Endothelial cell of umbilical vein (primary cell): ENCODE results near the gene CCSAP. TPM values are rescaled to one million over a fixed set of nuclear protein-coding genes. Genes with fewer than 3 reads are reported as not detected.

Source experiments
- BruUV-seq: library from RNA; stranded (reverse); fragments of 400-500 nt; replicated peaks from 2 replicates; lab custom pipeline; 2021; lab: Mats Ljungman, UMichigan
- CTCF ChIA-PET: fragments of 300-600, 350-600 bp; sonication (Branson Sonifier 250); formaldehyde crosslinking; loops from one replicate; lab custom pipeline; 2021; ENCODE audit warnings: antibody characterized with exemption, inconsistent platforms; lab: Charles Lee
- POLR2A ChIA-PET: fragments of 300-600, 350-600 bp; sonication (Branson Sonifier 250); formaldehyde crosslinking; loops from one replicate; lab custom pipeline; 2021; ENCODE audit warnings: antibody characterized with exemption, inconsistent platforms; lab: Charles Lee
- DNase-seq: peaks from one replicate; pipeline ENCODE4 v3.0.0-alpha.2; 2011; ENCODE audit warnings: low read depth, low spot score
- FAIRE-seq: peaks from 2 replicates; lab custom pipeline; 2011; peaks lifted over from hg19 to GRCh38; lab: Jason Lieb, UNC
- H2AFZ ChIP-seq: 2 replicates; pipeline ENCODE4 v1.6.0; 2012; ENCODE audit warnings: low read depth, low read length, control low read depth, inconsistent platforms
- H3K27ac ChIP-seq: 2 replicates; pipeline ENCODE4 v1.5.1; 2011; ENCODE audit warnings: low read depth, mild to moderate bottlenecking, control low read depth, low read length, moderate library complexity; ENCODE audit not compliant: insufficient read depth
- H3K27me3 ChIP-seq, 2 experiments: 2 replicates each; pipeline versions ENCODE4 v1.6.0 to v1.6.1; 2011; ENCODE audit warnings: low read length in 2 of 2, mixed read lengths in 1 of 2; ENCODE audit not compliant: control insufficient read depth in 2 of 2, insufficient read depth in 2 of 2
- H3K36me3 ChIP-seq, 2 experiments: 2 replicates in 1 of 2; 3 replicates in 1 of 2; pipeline ENCODE4 v1.5.1; 2011; ENCODE audit warnings: low read length in 2 of 2, mild to moderate bottlenecking in 1 of 2, moderate library complexity in 1 of 2; ENCODE audit not compliant: control insufficient read depth in 2 of 2, insufficient read depth in 2 of 2; ENCODE audit errors: extremely low read depth in 1 of 2
- H3K4me1 ChIP-seq: 3 replicates; pipeline ENCODE4 v1.5.1; 2011; ENCODE audit warnings: mild to moderate bottlenecking, low read length; ENCODE audit not compliant: control insufficient read depth, insufficient read depth; ENCODE audit errors: extremely low read depth
- H3K4me2 ChIP-seq: 2 replicates; pipeline ENCODE4 v1.6.1; 2011; ENCODE audit warnings: low read length, control low read depth, mixed read lengths; ENCODE audit not compliant: insufficient read depth
- H3K4me3 ChIP-seq, 3 experiments: fragments of 200-600 bp in 1 of 3; sonication (generic), shearing (Covaris generic) in 1 of 3; replicated peaks in 1 of 3; 2 replicates each; pipeline ENCODE4 v1.5.1; 2011 to 2016; ENCODE audit warnings: control low read depth in 3 of 3, low read length in 3 of 3, mild to moderate bottlenecking in 2 of 3, inconsistent platforms in 1 of 3, low read depth in 1 of 3, moderate library complexity in 1 of 3; ENCODE audit not compliant: insufficient read depth in 1 of 3
- H3K79me2 ChIP-seq: 2 replicates; pipeline ENCODE4 v1.6.0; 2012; ENCODE audit warnings: low read length, inconsistent platforms; ENCODE audit not compliant: control insufficient read depth, insufficient read depth
- H3K9ac ChIP-seq: replicated peaks from 2 replicates; pipeline ENCODE3; 2011; ENCODE audit warnings: low read length, control low read depth; ENCODE audit not compliant: insufficient read depth; ENCODE audit errors: extremely low read depth
- H3K9me1 ChIP-seq: replicated peaks from 3 replicates; pipeline ENCODE4 v1.6.0; 2011; ENCODE audit warnings: mild to moderate bottlenecking, low read length; ENCODE audit not compliant: control insufficient read depth, insufficient read depth; ENCODE audit errors: extremely low read depth
- H3K9me3 ChIP-seq: replicated peaks from 2 replicates; pipeline ENCODE4 v1.5.1; 2012; ENCODE audit warnings: low read length, inconsistent platforms; ENCODE audit not compliant: control insufficient read depth, insufficient read depth
- H4K20me1 ChIP-seq: replicated peaks from 2 replicates; pipeline ENCODE3; 2011; ENCODE audit warnings: mild to moderate bottlenecking, low read length; ENCODE audit not compliant: control insufficient read depth, insufficient read depth; ENCODE audit errors: extremely low read depth
- EZH2 ChIP-seq: IDR thresholded peaks from 2 replicates; pipeline ENCODE4 v1.6.1; 2012; ENCODE audit warnings: borderline replicate concordance, low read depth, mild to moderate bottlenecking, moderate library complexity, low read length, inconsistent platforms; ENCODE audit not compliant: severe bottlenecking
- FOS ChIP-seq: IDR thresholded peaks from 2 replicates; pipeline ENCODE4 v1.6.1; 2011; ENCODE audit warnings: mild to moderate bottlenecking, low read length, moderate library complexity, borderline replicate concordance; ENCODE audit not compliant: insufficient read depth
- GATA2 ChIP-seq: IDR thresholded peaks from 2 replicates; pipeline ENCODE4 v1.7.0; 2011; ENCODE audit warnings: low read depth, mild to moderate bottlenecking, moderate library complexity, mixed read lengths, low read length; ENCODE audit not compliant: insufficient read length, insufficient read depth
- JUN ChIP-seq: IDR thresholded peaks from 2 replicates; pipeline ENCODE4 v1.6.1; 2011; ENCODE audit warnings: borderline replicate concordance, low read depth; ENCODE audit not compliant: insufficient read length, insufficient read depth
- MYC ChIP-seq: IDR thresholded peaks from one replicate; pipeline ENCODE4 v1.6.1; 2011; ENCODE audit warnings: mild to moderate bottlenecking, low read depth, low read length
- POLR2A ChIP-seq: IDR thresholded peaks from 2 replicates; pipeline ENCODE4 v1.6.1; 2012; ENCODE audit warnings: low read depth, mild to moderate bottlenecking, control low read depth, low read length
- POLR2AphosphoS5 ChIP-seq: IDR thresholded peaks from 2 replicates; pipeline ENCODE4 v1.6.1; 2012; ENCODE audit warnings: low read depth, mild to moderate bottlenecking, control low read depth, low read length, moderate library complexity; ENCODE audit not compliant: insufficient read depth
- dilution Hi-C: fragments of 300-500 bp; cut with MboI; formaldehyde crosslinking; loops from one replicate; pipeline ENCODE4 v1.15.0; 2019; ENCODE audit warnings: low sequenced_read_pairs; ENCODE audit not compliant: extremely low pct_ligation_motif_present
- intact Hi-C: fragments of 100-400 bp; cut with micrococcal nuclease; formaldehyde crosslinking; loops from one replicate; pipeline ENCODE4 v1.10.0; 2022
- polyA plus RNA-seq, 4 experiments: library from polyadenylated mRNA; depleted of rRNA in 3 of 4; stranded (reverse) in 3 of 4; unstranded in 1 of 4; fragments of >200 nt; gene quantifications; 2 replicates each; pipeline versions ENCODE4 v1.2.1 to v1.2.3, GENCODE V29; 2011 to 2012; ENCODE audit warnings: missing spikeins in 1 of 4
- total RNA-seq: library from RNA; stranded (reverse); gene quantifications from 2 replicates; pipeline ENCODE4 v1.2.3, GENCODE V29; 2021
- TF ChIP-seq, protein P1 (sequence below): IDR thresholded peaks from 2 replicates; pipeline ENCODE4 v1.6.1; 2011; ENCODE audit not compliant: insufficient read depth, insufficient read length
- TF ChIP-seq, protein P2 (sequence below), 2 donors: IDR thresholded peaks; 1 replicate in 1 of 2; 2 replicates in 1 of 2; pipeline ENCODE4 v1.5.1; 2011; ENCODE audit warnings: low read length in 2 of 2, mild to moderate bottlenecking in 2 of 2, moderate library complexity in 2 of 2, control low read depth in 1 of 2, inconsistent platforms in 1 of 2, low read depth in 1 of 2; ENCODE audit not compliant: insufficient read depth in 1 of 2; ENCODE audit errors: extremely low read depth in 1 of 2

The CCSAP gene
- total and polyA plus RNA-seq, 2 donors (not counting 3 experiments of a cell fraction or from before 2014, with no cell fraction given): 1.3 to 5.7 TPM

DNA sequence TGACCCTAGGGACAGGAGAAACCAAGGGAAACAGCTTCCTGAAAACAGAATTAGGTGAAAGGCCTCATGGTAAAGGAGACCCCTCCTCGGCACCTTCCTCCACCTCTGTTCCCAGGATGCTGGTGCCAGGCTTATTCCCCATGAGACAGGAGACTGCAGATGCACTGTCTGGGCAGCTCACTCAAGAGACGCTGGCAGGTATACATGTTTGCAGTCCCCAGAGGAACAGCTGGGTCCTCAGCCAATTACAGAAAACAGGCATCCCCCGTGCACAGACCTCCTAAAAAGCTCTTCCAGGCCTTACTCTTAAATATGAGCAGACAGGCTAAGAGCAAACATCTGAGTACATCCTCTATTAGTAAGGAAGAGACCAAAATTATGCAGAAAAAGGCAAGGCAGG lies 6.5 kb downstream of the CCSAP start:
- Histone ChIP-seq H3K36me3 (no peaks in the 10 kb centered on the region), H3K79me2 (peaks cover 10% of the 10 kb centered on the region), H3K9me1 (no peaks in the 10 kb centered on the region), H3K9ac (no peak overlapping the region), H3K4me3 (no peak overlapping the region), H3K27ac (no peak overlapping the region), H3K9me3 (no peaks in the 10 kb centered on the region), H3K4me2 (no peak overlapping the region), H3K4me1 (peaks cover 3% of the 10 kb centered on the region), H3K27me3 (no peaks in the 10 kb centered on the region), H4K20me1 (no peaks in the 10 kb centered on the region), H2AFZ (no peak overlapping the region)
- ChIA-PET POLR2A (no interaction called here), CTCF (interaction anchor here (0.9 to 1.0 kb wide), 2 partner anchors 78 to 116 kb away, joined by 3 to 4 read pairs; no protein-coding TSS in a partner anchor)
- DNase-seq (no peak), FAIRE-seq (no peak)
- intact Hi-C loops (no loop called here), dilution Hi-C loops (no loop called here)
- TF ChIP-seq POLR2A: no peak
- no peak for TF ChIP-seq GATA2
- TF ChIP-seq, protein P1, sequence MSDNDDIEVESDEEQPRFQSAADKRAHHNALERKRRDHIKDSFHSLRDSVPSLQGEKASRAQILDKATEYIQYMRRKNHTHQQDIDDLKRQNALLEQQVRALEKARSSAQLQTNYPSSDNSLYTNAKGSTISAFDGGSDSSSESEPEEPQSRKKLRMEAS: no peak
- no peak for TF ChIP-seq FOS
- TF ChIP-seq EZH2: no peak
- TF ChIP-seq, protein P2, sequence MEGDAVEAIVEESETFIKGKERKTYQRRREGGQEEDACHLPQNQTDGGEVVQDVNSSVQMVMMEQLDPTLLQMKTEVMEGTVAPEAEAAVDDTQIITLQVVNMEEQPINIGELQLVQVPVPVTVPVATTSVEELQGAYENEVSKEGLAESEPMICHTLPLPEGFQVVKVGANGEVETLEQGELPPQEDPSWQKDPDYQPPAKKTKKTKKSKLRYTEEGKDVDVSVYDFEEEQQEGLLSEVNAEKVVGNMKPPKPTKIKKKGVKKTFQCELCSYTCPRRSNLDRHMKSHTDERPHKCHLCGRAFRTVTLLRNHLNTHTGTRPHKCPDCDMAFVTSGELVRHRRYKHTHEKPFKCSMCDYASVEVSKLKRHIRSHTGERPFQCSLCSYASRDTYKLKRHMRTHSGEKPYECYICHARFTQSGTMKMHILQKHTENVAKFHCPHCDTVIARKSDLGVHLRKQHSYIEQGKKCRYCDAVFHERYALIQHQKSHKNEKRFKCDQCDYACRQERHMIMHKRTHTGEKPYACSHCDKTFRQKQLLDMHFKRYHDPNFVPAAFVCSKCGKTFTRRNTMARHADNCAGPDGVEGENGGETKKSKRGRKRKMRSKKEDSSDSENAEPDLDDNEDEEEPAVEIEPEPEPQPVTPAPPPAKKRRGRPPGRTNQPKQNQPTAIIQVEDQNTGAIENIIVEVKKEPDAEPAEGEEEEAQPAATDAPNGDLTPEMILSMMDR (IDR thresholded peaks at IDR 0.05; ENCODE audit: extremely low read depth in 1 of 2, insufficient read depth in 1 of 2, low read depth in 1 of 2, low read length in 2 of 2): no peak
- no peak for TF ChIP-seq JUN
- TF ChIP-seq POLR2AphosphoS5: no peak
- no peak for TF ChIP-seq MYC
- BruUV-seq: no TSS peak
